DMS79 treated with DMSO at 0.1 percent for 48 hours (cell line): Measurements from ENCODE around the gene SURF2.

ENCODE experiments used
- DNase-seq: peaks from one replicate; lab custom pipeline; 2025; lab: John Stamatoyannopoulos, UW

The SURF2 gene

DNA sequence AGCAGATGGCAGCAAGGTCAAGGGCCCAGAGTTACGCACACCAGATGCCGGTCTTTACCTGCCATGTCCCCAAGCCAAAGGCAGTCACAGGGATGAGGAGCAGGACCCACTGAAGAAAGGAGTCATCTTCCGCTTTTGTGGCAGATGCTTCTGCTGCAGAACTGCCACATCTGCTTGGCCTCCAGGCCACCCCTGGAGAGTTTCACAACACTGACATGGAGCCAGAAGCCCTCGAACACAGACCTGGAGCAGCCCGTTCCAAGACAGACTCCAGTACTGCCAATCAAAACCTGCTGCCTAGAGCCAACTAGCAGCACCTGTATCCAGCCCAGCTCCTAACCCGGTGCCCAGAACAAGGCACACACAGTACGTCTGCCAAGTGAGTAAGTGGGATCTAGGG lies 1.6 kb upstream of the SURF2 start:
- DNase-seq, result no peak

DNA sequence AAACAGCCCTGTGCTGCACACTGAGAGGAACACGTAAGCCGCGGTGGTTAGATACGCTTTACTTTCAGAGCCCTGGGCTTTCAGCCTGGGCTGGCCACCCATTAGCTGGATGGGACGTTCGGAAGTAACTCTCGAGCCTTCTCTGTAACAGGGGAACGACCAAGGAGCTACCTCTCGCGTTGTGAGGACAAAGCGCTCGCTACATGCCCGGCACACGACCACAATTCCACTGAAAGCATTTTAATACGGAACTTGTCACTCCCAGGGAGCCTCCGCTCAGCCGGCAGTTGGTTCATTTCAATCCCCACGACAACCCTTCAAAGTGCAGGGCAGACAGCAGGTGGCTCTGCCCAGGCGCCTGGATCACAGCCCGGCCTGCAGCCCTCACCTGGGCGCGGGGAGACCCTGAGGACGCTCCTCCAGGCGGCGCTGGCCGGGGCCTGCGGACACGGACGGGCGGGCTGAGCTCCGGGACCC lies 431 bp upstream of the SURF2 start:
- no peak for DNase-seq

DNA sequence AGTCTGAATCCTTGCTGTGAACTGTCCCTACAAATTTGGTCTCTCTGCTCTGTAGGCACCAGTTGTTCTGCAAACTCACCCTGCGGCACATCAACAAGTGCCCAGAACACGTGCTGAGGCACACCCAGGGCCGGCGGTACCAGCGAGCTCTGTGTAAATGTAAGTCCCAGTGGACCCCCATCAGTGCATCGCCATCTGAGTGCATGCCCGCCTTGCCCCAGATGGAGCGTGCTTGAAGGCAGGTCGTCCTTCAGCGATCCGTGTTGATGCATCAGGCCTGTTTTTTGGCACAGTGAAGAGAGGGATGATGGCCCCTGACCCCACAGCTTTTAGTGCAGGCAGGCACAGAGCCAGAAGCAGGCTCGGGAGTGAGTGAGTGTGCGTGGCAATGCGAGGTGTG lies 1.3 kb downstream of the SURF2 start:
- no peak for DNase-seq

DNA sequence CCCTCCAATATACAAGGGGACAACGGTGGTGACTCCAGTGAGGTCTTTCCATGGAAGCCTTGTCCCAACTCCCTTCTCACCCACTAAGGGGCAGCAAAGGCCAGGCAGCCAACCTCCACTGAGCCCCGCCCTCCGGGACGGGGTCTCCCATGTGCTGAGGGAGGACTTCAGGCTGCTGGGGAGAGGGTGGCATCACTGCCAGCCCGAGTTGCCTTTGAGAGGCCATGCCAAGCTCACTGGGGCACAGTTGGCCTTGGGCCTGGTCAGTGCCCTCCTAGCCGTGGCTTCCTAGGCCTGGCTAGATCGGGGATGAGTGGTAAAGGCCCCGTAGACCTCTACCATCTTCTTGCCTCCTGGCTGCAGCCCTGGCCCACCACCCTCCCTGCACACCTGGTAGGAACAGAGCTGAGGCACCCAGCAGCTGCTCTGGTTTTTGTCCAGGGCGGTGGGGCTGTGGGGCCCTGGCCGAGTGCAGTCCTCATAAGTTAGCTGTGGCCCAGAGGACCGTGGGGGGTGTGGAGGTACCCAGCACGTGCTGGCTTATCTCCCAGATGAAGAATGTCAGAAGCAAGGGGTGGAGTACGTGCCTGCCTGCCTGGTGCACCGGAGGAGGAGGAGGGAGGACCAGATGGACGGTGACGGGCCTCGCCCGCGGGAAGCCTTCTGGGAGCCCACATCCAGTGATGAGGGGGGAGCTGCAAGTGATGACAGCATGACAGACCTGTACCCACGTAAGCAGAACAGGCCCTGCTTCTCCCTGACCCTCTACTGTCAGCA lies 3.2 kb downstream of the SURF2 start:
- no peak for DNase-seq

DNA sequence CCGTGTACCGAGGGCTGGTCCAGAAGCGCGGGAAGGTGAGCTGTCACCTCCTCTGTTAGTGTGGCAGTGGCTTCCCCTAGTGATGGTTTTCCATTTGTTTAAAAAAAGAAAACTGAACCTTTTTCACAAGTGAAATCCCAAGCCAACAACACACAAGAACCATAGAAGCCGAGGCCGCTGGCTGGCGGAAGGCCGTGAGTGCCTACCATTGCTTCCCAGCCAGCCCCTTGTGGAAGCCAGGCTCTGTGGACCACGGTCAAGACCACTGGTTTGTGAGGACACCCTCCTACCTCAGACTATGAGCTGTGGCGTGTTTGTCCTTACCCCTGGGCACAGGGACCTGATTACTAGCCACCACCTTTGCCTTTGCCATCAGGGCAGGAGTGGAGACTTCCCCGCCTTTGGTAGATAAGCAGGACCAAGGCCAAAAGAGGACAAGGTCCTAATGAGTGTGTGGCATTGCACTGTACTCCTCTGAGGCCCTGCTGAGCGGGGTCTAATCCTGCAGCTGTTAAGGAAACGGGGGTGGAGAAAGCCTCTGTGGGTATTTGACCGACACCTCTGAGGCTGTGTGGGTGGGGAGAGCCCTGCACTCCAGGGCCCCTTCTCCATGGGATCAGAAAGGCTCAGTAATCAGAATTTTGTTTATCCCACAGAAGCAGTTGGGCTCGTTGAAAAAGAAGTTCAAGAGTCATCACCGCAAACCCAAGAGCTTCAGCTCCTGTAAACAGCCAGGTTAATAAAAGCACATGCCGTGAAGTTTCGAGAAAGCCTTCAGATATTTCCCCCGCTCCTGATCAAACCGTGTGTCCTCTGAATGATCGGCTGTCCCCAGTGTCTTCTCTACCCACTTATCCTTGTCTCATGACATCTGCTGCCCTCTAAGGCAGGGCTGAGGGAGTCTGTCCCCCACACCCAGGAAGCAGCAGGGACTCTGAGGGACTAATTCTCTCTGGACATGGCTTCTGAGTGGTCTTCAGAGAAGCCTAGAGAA lies 4.3 kb downstream of the SURF2 start:
- no peak for DNase-seq

DNA sequence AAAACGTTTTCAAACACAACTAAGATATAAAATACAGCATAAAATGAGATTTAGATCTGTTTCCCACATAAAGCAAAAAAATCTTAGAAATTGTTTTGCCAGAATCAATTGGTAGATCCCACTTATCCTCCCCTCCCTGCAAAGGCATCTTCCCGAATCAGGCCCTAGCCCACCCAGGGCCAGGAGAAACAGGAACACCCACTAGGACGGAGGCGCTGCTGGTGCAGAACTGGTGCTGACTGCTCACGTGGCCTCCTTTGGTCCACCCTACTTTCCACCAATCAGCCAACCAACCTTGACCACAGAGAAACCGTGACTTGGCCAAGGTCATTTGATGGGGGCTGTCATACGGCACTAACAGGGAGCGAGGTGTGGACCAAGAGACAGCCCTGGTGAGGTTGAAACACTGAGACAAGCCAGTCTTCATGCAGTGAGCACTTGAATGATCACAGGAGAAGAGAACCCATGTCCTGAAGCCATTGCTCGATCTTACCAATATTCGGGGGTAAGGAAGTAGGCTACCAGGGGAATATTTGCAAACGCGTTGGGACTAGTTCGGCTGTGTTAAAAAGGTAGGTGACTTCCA lies 5.2 kb downstream of the SURF2 start:
- no peak for DNase-seq

DNA sequence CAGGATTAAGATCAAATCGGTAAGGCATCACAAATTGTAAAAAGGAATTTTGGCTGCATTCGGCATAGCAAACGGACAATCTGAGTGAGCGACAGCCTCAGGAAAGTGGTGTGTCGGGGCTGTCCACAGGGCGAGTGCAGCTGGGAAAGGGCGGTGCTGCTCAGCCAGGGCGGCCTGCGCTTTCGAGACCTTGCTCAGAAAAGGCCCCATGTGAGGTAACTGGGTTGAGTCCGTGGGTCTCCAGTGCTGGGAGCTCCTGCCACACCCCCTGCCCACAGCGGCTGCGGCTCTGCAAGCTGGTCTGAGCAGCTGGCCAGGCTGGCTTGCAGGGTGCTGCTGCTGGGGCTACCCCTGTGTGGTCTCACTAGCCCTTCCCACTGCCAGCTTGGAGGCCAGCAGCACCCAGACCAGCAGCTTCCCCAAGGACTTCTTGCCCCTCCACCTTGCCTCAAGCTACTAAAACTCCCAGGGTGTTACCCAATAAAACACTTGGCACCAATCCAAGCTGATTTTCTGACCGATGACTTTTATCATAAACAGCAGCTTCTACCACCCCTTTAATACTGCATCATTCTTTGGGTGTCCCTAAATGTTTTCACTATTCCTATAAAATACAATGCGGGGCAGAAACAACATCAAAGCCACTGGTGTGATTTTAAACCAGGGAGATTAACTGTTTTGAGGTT lies 6.2 kb downstream of the SURF2 start:
- no peak for DNase-seq

DNA sequence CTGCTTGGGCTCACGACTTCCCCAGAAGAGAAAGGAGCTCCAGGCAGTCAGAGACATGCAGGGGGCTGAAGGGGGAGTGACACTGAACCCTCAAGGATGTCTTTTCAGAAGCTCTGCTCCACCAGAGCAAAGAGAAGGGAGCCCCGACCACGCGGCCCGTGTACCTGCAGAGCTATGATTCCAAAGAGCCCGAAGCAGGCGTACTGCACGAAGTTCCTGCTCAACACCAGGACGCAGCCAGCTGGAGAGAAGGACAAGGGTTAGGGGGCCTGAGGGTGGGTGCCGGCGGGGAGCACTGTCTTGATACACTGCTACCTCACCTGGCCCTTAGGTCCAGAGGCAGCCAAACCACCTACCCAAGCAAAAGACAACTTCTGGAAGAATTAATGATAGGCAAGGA lies 10.1 kb downstream of the SURF2 start:
- no peak for DNase-seq

DNA sequence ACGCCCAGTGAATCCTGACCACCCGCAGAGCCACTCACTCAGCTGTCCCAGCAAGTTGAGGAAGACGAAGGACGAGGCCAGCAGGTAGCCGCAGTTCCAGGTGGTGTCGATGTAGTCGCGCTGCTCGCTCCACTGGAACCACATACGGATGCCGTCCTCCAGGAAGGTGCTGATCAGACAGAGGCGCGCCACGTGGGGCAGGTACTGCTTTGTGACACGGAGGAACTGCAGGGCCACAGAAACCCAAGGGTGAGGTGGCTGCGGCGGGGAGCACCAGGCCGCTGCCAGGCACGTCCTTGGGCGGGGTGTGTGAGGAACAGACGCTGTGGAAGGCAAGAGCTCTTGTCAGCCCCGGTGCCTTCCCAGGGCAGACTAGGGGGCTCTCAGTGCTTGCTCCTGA lies 10.9 kb downstream of the SURF2 start:
- DNase-seq, result no peak

DNA sequence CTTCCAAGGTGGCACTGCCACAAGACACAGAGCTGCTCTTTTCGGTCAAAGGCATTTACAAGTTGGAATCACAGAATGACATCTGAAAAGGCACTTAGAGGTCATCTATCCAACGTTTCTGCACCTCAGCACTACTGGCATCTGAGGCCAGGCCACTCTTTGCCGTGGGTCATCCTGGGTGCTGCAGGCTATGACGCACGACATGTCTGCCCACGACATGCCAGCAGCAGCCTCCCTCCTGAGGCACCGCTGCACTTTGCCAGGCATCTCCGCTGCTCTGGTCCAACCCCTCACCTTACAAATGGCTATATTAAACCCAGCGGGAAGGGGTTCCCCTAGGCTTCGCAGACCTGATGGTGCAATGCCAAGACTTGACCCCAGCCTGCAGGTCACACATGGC lies 11.4 kb downstream of the SURF2 start:
- no peak for DNase-seq

DNA sequence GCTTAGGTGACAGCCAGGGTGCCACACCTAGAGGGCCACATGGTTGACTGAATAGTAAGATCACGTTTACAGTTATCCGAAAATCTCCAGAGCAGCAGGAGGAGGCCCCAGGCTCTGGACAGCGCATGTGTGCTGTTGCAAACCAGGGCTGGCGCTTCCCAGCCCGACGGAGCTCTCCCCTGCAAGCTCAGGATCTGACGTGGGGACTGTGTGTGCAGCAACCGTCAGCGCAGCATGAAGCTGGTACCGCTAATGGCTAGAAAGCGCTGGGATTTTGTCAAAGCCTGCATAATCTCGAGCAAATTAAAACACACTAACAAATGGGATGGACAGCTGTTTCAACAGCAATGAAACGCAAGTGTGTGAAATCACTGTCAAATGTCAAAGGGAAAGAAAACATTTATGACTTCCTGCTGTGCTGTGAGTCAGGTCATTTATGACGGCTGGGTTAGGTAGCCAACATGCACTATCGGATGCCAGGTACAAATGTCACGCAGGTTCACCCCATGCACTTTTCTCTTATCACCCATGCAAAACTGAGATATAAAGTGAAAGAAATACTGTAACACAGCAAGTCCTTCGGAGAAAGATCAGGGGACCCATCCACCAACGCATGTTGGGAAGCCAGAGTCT lies 12.0 kb downstream of the SURF2 start:
- DNase-seq, result no peak

DNA sequence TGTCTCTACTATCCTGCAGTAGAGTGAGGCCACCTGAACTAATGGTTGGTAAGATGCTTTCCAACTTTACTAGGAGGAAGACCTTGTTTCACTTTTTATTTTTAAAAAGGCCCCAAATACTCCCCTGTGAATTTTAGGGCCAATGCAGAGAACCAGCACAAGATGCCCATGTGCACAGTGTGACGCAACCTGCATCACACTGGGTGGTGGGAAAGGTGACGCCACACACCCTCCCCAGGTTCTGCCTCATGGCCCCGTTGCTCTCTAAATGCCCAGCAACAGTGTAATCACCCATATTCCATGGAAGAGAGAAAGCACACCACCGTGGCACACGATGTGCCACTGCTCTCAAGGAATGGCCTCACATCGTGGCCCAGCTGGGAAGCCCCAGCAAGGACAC lies 13.1 kb downstream of the SURF2 start:
- no peak for DNase-seq

DNA sequence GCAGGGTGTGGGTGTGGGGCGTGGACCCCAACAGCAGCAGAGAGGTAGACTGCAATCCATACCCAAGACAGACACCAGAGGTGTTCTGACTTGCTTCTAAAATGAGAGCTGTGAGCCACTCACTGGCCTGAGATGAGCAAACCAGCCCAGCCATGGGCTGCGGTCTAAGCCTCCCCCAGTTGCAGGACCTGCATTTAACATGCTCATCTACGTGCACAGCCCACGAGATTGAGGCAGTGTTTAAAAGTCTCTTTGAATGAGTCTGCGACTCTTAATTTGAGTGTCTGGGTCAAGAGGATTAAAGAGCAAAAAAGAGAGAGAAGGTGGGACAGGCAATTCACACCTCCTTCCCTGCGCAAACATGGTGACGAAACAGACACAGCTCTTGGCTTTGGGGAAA lies 13.6 kb downstream of the SURF2 start:
- DNase-seq, result no peak

DNA sequence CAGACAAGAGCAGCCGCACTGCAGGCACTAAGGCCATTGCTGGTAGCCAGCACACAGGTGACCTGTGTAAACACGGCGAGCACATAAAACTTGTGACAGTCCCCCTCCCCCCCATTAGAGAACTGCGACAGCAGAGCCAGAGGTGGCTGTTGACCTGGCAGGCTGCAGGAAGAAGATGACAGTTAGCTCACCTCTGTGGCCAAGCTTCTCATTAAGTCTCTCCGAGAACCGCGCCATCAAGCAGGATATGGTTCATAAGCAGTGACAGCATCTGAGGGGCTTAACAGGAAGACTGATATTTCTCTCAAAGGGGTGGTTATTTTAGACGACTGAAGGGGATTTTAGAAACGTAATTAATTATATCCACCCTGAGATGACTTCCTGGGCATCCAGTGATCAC lies 14.3 kb downstream of the SURF2 start:
- DNase-seq, result no peak

DNA sequence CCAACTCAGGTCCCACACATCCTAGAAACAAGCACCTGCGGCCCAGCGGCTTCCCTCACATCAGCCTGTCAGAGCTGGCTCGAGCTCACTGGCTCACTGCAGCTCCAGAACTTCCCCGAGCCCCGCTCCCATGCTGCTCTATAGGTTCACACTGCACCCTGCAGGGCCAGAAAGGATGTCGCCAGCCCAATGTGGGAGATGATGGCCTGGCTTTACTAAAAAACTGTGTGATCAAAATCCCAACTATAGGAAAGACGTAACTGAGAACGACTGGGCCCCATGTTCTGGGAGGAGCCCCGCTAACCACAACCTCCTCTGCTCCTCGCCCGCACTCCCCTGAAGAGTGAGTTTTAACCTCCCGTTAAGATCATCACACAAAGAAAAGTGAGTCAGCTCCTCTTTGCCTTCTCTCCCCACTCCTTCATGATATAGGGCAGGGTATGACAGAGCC lies 14.9 kb downstream of the SURF2 start:
- no peak for DNase-seq

DNA sequence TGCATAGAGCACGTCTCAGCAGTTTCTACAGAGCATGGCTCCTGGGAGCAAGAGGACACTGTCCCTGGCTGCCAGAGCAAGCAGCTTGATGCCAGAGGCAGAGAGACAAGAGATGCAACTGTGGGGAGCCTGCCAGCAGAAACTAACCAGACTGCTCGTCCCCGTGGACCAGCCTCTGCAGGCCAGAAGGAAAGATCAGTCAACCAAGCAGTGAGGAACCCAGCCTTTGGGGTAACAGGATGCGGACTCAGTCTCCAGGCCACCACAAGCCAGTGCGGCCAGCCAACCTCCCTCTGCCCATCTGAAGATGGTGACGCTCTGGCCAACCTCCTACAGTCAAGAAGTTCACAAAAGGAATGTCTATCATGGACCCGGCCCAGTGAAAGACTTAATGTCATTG lies 15.8 kb downstream of the SURF2 start:
- DNase-seq, result no peak

DNA sequence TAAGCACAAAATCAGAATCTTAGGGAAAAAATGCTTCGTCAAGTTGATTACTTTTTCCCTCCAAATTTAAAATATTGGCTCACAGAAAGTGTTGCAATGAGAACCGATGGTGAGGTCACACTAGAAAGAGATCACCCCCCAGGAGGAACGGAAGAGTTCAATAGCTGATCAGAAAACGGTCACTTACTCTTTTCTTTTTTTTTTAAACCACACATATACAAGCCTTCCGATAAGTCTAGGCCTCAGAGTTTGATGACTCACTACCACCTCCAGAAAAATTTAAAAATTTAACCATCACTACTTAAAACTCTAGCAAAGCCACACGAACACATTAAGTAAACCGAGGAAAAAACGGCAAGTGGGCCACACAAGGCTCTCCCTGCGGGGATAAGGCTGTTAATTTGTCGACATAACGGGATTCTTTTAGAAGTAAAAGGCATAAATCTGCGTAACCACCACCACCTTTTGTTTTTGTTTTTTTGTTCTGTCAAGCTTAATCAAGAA lies 18.3 kb downstream of the SURF2 start:
- DNase-seq, result no peak

DNA sequence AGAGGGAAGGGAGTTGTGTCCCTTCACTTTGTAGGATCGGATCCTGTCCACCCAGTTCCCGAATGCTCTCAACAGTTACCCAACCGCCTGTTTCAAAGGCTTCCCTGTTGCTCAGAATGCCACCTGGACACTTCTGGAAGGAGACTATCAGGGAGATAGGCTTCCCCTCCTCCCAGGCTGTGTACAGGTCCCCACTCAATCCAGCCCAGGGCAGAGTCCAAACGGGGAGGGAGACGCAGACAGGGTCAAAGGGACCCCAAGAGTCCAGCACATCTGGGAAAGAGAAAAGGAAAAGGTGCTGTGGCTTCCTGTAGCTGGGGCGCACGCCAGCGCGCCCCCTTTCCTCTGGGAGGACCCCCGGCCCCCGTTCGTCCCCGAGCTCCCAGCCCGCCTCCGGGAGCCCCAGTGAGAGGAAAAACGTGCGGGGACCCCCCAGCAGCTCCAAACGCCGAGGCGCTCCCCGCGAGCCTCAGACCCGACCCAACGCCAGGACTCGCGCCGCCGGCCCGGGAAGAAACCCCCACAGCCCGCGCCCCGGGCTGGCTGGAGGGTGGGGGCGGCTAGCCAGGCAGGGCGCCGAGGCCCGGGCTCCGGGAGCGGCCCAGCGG lies 18.9 kb downstream of the SURF2 start:
- peak; percentile 42 for DNase-seq

DNA sequence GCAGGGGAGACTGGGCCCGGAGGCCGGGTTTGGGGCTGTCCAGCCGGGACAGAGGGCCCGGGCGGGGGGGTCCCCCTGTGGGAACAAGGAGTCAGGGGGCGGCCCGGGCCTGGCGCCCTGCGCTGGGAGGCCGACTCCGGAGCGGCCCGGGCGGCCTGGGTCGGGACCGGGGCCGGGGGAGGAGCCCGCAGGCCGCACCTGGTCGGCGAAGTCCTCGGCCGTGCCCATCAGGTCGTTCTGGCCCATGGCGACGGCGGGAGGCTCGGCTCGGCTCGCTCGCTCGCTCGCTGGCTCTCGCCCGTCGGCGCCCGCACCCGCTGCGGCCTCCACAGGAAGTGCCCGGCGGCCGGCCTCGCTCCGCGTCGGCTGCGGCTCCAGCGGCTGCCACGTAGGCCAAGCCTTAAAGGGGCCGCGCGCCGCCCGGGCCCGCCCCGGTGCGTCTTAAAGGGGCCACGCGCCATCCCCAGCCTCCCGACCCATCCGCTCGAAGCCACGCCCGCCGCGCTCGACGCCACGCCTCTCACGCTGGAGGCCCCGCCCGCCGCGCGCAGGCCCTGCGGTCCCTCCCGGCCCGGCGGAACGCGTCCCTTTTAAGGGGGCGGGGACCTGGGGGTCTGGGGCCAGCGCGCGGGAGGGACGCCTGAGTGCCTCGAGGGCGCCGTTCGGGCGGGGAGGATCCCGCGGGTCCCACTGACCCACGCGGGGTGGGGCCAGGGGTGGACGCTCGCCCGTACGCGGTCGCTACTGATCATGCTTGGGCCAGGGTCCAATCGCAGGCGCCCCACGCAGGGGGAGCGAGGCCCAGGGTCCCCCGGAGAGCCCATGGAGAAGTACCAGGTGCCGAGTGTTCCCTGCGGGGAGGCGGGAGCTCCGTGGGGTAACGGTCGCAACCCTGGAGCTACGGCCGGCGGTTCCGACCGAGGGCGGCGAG lies 19.6 kb downstream of the SURF2 start, which contains the start of the genes STKLD1 and SURF4:
Gene STKLD1 (plus strand): TSS at position 643 of the 931 bp plus-strand sequence. CDS start 108 bp downstream, at position 751.
Gene SURF4 (minus strand): TSS at position 337 of the 931 bp plus-strand sequence. CDS start 91 bp downstream, at position 246.
- DNase-seq, result peak; percentile 86
